ENCODE measurements around the gene ZRANB1. TPM values are rescaled to one million over a fixed set of nuclear protein-coding genes. Genes with fewer than 3 reads are reported as not detected.

The ZRANB1 gene
- total RNA-seq, 1 experiment from 2014 or later: 23.2 TPM

GRCh38 chr10:124946945-124947344 is 5.0 kb downstream of the ZRANB1 start:
- ChIA-PET POLR2A (interaction anchor here (0.6 to 1.0 kb wide), 2 partner anchors 8 to 155 kb away, joined by 3 read pairs; partner anchors contain the start of gene EEF1AKMT2), CTCF (no interaction called here)
- BruUV-seq (replicated peaks): no TSS peak
- peak overlapping the region; percentile 1 for H3K27ac Mint-ChIP-seq (ENCODE audit: low read depth, unreplicated experiment)
- H3K9me3 Mint-ChIP-seq (ENCODE audit: unreplicated experiment): no peaks in the 10 kb centered on the region
- no peaks in the 10 kb centered on the region for H3K27me3 Mint-ChIP-seq (ENCODE audit: insufficient read depth, unreplicated experiment)
- no peak for TF ChIP-seq CTCF (IDR thresholded peaks at IDR 0.05; ENCODE audit: unreplicated experiment)
- no peak for DNase-seq (ENCODE audit: unreplicated experiment)
- intact Hi-C loops (cut with micrococcal nuclease): no loop called here
- H3K36me3 Mint-ChIP-seq (ENCODE audit: insufficient read depth, unreplicated experiment): peaks cover 27% of the 10 kb centered on the region
- peaks cover 45% of the 10 kb centered on the region for H3K4me1 Mint-ChIP-seq (ENCODE audit: insufficient read depth, unreplicated experiment)
- no peak overlapping the region for H3K4me3 Mint-ChIP-seq (ENCODE audit: unreplicated experiment)

- no TSS peak for BruUV-seq (replicated peaks)
- DNase-seq (ENCODE audit: unreplicated experiment): peak; percentile 45
- H3K27ac Mint-ChIP-seq (ENCODE audit: low read depth, unreplicated experiment): no peak overlapping the region
- no peak overlapping the region for H3K4me3 Mint-ChIP-seq (ENCODE audit: unreplicated experiment)
- CTCF ChIA-PET: interaction anchor here (0.7 kb wide), 1 partner anchor 33 kb away, joined by 3 read pairs; no protein-coding TSS in a partner anchor
- no peaks in the 10 kb centered on the region for H3K27me3 Mint-ChIP-seq (ENCODE audit: insufficient read depth, unreplicated experiment)
- peaks cover 28% of the 10 kb centered on the region for H3K4me1 Mint-ChIP-seq (ENCODE audit: insufficient read depth, unreplicated experiment)
- intact Hi-C loops (cut with micrococcal nuclease): no loop called here
- H3K36me3 Mint-ChIP-seq (ENCODE audit: insufficient read depth, unreplicated experiment): peaks cover 31% of the 10 kb centered on the region
- no peak for TF ChIP-seq CTCF (IDR thresholded peaks at IDR 0.05; ENCODE audit: unreplicated experiment)
- no peaks in the 10 kb centered on the region for H3K9me3 Mint-ChIP-seq (ENCODE audit: unreplicated experiment)
- POLR2A ChIA-PET: interaction anchor here (0.5 to 1.3 kb wide), 3 partner anchors 9 to 33 kb away, joined by 4 to 7 read pairs (median 4); no protein-coding TSS in a partner anchor
Measured at GRCh38 chr10:124949543-124949942, 7.6 kb downstream of the ZRANB1 start.

- Mint-ChIP-seq H3K36me3 (ENCODE audit: insufficient read depth, unreplicated experiment) (peaks cover 31% of the 10 kb centered on the region), H3K4me1 (ENCODE audit: insufficient read depth, unreplicated experiment) (peaks cover 11% of the 10 kb centered on the region), H3K9me3 (ENCODE audit: unreplicated experiment) (no peaks in the 10 kb centered on the region), H3K4me3 (ENCODE audit: unreplicated experiment) (no peak overlapping the region), H3K27ac (ENCODE audit: low read depth, unreplicated experiment) (no peak overlapping the region), H3K27me3 (ENCODE audit: insufficient read depth, unreplicated experiment) (no peaks in the 10 kb centered on the region)
- intact Hi-C loops (cut with micrococcal nuclease): no loop called here
- CTCF ChIA-PET: interaction anchor here (0.9 kb wide), 1 partner anchor 11 kb away, joined by 3 read pairs; no protein-coding TSS in a partner anchor
- POLR2A ChIA-PET: no interaction called here
- no peak for TF ChIP-seq CTCF (IDR thresholded peaks at IDR 0.05; ENCODE audit: unreplicated experiment)
- DNase-seq (ENCODE audit: unreplicated experiment): no peak
- no TSS peak for BruUV-seq (replicated peaks)
Measured at GRCh38 chr10:124952123-124952522, 10.2 kb downstream of the ZRANB1 start.

GRCh38 chr10:124953421-124953820 is 11.5 kb downstream of the ZRANB1 start:
- no peak overlapping the region for H3K4me3 Mint-ChIP-seq (ENCODE audit: unreplicated experiment)
- ChIA-PET POLR2A (interaction anchor here (0.6 to 1.0 kb wide), 3 partner anchors 9 to 756 kb away, joined by 3 to 6 read pairs (median 4); no protein-coding TSS in a partner anchor), CTCF (interaction anchor here (0.6 kb wide), 2 partner anchors 43 to 268 kb away, joined by 3 to 4 read pairs; no protein-coding TSS in a partner anchor)
- H3K27ac Mint-ChIP-seq (ENCODE audit: low read depth, unreplicated experiment): no peak overlapping the region
- DNase-seq (ENCODE audit: unreplicated experiment): no peak
- no peaks in the 10 kb centered on the region for H3K27me3 Mint-ChIP-seq (ENCODE audit: insufficient read depth, unreplicated experiment)
- intact Hi-C loops (cut with micrococcal nuclease): no loop called here
- H3K9me3 Mint-ChIP-seq (ENCODE audit: unreplicated experiment): no peaks in the 10 kb centered on the region
- BruUV-seq (replicated peaks): no TSS peak
- peaks cover 35% of the 10 kb centered on the region for H3K36me3 Mint-ChIP-seq (ENCODE audit: insufficient read depth, unreplicated experiment)
- H3K4me1 Mint-ChIP-seq (ENCODE audit: insufficient read depth, unreplicated experiment): peaks cover 9% of the 10 kb centered on the region
- TF ChIP-seq CTCF (IDR thresholded peaks at IDR 0.05; ENCODE audit: unreplicated experiment): no peak
